Lung (tissue), 12 donors: ENCODE data around the gene MED20. TPM values are rescaled to one million over a fixed set of nuclear protein-coding genes. Genes with fewer than 3 reads are reported as not detected.

Experiments used
- ATAC-seq: fragments of 200-7000 bp; cut with Tn5 transposase; one replicate; pipeline ENCODE4 v1.9.1; 2020; ENCODE audit warnings: moderate number of reproducible peaks; ENCODE audit not compliant: insufficient read depth, low FRiP score
- DNase-seq, 3 donors: peaks; one replicate each; pipeline ENCODE4 v3.0.0-alpha.2; 2013 to 2017
- H3K27ac ChIP-seq, 2 donors: one replicate each; pipeline ENCODE4 v1.5.1; 2013; ENCODE audit warnings: mild to moderate bottlenecking in 2 of 2, moderate library complexity in 2 of 2, control low read depth in 1 of 2, inconsistent platforms in 1 of 2, low read depth in 1 of 2, low read length in 1 of 2
- H3K27me3 ChIP-seq, 3 donors: one replicate each; pipeline ENCODE4 v1.5.1; 2013; ENCODE audit warnings: low read length in 2 of 3; ENCODE audit not compliant: control insufficient read depth in 3 of 3, insufficient read depth in 3 of 3
- H3K36me3 ChIP-seq, 4 donors: one replicate each; pipeline ENCODE4 v1.5.1; 2013; ENCODE audit warnings: low read length in 4 of 4, mild to moderate bottlenecking in 1 of 4, moderate library complexity in 1 of 4; ENCODE audit not compliant: control insufficient read depth in 4 of 4, insufficient read depth in 4 of 4
- H3K4me1 ChIP-seq, 5 donors: one replicate each; pipeline ENCODE4 v1.5.1; 2013; ENCODE audit warnings: low read length in 5 of 5, mild to moderate bottlenecking in 2 of 5, moderate library complexity in 1 of 5; ENCODE audit not compliant: control insufficient read depth in 5 of 5, insufficient read depth in 5 of 5
- H3K4me3 ChIP-seq: one replicate; pipeline ENCODE4 v1.5.1; 2013; ENCODE audit warnings: mild to moderate bottlenecking, control low read depth, moderate library complexity
- H3K9ac ChIP-seq, 2 donors: one replicate each; pipeline ENCODE4 v1.5.1; 2013; ENCODE audit warnings: low read length in 2 of 2, control low read depth in 1 of 2; ENCODE audit not compliant: insufficient read depth in 1 of 2
- H3K9me3 ChIP-seq, 4 donors: one replicate each; pipeline ENCODE4 v1.5.1; 2013; ENCODE audit warnings: low read length in 3 of 4, mild to moderate bottlenecking in 1 of 4, moderate library complexity in 1 of 4; ENCODE audit not compliant: control insufficient read depth in 4 of 4, insufficient read depth in 3 of 4
- WGBS, 2 donors: extraction: QIAGEN DNeasy Blood & Tissue Kit; methylation state at CpG; one replicate each; pipeline ENCODE4 v1.1.7; 2013; 5-methylcytosine and 5-hydroxymethylcytosine counted together
- polyA plus RNA-seq, 2 donors: library from polyadenylated mRNA; stranded (reverse); fragments of 200-250 nt; gene quantifications; one replicate each; pipeline ENCODE4 v1.2.1, GENCODE V29; 2013
- total RNA-seq, 2 donors: library from RNA; depleted of rRNA in 1 of 2; stranded (reverse); fragments of >200 nt in 1 of 2; gene quantifications; one replicate each; pipeline ENCODE4 v1.2.1, GENCODE V29; 2014 to 2021
- TF ChIP-seq, protein P1 (sequence below): IDR thresholded peaks from 2 replicates; pipeline ENCODE4 v1.5.1; 2012; ENCODE audit warnings: mild to moderate bottlenecking; ENCODE audit errors: control extremely low read depth, extremely low read depth
- donor health status: control.
- donor health status: control.
- donor health status: Bipolar disorder and iron deficiency.
- donor health status: healthy.
- donor health status: DM: yes; HTN: yes; CAD: no.

Gene MED20
- total and polyA plus RNA-seq, 4 donors: 7.0 to 20.4 (median 15.2) TPM

DNA sequence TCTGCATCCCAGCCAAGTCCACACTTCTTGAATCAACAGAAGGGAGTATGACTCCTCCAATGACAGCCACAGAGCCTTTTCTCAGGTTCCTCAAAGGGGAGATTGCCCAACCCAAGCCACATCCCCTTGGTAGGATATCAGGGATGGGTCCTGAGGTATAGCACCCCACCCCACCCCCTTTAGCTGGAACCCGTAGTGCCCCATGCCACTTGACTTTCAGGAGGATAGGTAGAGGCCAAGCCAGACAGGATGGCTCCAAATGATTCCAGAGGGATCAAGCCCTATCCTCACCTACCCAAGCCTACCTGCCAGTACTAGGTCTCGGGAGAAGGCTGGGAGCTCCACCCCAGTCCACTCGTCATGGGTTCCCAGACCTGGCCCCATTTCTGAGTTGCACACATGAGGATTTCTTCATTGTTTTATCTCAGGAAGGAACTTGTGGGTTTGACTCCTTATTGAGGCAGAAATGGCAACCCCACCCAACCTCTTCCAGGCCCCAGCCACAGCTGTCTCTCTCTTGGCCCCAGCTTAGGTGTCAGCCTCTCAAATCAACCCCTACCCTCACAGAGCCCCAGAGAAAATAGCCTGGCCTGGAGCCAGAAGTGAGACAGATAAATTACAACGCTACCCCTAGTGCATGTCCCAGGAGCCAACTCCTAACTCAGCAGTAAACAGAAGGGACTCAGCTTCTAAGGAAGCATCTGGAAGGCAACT is 17.1 kb upstream of the MED20 start:
- WGBS, 2 donors: 14 to 26% methylated on average over 4 of the region's 4 CpGs
- Histone ChIP-seq H3K27ac (peak overlapping the region in 1 of 2 donors; percentile 81), H3K36me3 (peaks cover 5 to 29% (median 11%) of the 10 kb centered on the region in 4 donors), H3K4me3 (no peak overlapping the region), H3K27me3 (no peaks in the 10 kb centered on the region), H3K4me1 (peaks cover 17 to 37% (median 27%) of the 10 kb centered on the region in 5 donors), H3K9ac (no peak overlapping the region), H3K9me3 (no peaks in the 10 kb centered on the region)
- ATAC-seq (no peak), DNase-seq (peak in 2 of 3 donors; percentile 36 to 41)
- TF ChIP-seq, protein P1, sequence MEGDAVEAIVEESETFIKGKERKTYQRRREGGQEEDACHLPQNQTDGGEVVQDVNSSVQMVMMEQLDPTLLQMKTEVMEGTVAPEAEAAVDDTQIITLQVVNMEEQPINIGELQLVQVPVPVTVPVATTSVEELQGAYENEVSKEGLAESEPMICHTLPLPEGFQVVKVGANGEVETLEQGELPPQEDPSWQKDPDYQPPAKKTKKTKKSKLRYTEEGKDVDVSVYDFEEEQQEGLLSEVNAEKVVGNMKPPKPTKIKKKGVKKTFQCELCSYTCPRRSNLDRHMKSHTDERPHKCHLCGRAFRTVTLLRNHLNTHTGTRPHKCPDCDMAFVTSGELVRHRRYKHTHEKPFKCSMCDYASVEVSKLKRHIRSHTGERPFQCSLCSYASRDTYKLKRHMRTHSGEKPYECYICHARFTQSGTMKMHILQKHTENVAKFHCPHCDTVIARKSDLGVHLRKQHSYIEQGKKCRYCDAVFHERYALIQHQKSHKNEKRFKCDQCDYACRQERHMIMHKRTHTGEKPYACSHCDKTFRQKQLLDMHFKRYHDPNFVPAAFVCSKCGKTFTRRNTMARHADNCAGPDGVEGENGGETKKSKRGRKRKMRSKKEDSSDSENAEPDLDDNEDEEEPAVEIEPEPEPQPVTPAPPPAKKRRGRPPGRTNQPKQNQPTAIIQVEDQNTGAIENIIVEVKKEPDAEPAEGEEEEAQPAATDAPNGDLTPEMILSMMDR: no peak

- Histone ChIP-seq H3K9me3 (no peaks in the 10 kb centered on the region), H3K9ac (no peak overlapping the region), H3K36me3 (peaks cover 9 to 34% (median 16%) of the 10 kb centered on the region in 4 donors), H3K27me3 (no peaks in the 10 kb centered on the region), H3K4me3 (no peak overlapping the region), H3K4me1 (peaks cover 17 to 36% (median 27%) of the 10 kb centered on the region in 5 donors), H3K27ac (peak overlapping the region in 1 of 2 donors; percentile 81)
- WGBS, 2 donors: 44 to 77% methylated on average over 2 of the region's 2 CpGs
- TF ChIP-seq, protein P1: no peak
- DNase-seq: no peak
- ATAC-seq: no peak
Measured at GRCh38 chr6:41937472-41937860, 16.5 kb upstream of the MED20 start.

DNA sequence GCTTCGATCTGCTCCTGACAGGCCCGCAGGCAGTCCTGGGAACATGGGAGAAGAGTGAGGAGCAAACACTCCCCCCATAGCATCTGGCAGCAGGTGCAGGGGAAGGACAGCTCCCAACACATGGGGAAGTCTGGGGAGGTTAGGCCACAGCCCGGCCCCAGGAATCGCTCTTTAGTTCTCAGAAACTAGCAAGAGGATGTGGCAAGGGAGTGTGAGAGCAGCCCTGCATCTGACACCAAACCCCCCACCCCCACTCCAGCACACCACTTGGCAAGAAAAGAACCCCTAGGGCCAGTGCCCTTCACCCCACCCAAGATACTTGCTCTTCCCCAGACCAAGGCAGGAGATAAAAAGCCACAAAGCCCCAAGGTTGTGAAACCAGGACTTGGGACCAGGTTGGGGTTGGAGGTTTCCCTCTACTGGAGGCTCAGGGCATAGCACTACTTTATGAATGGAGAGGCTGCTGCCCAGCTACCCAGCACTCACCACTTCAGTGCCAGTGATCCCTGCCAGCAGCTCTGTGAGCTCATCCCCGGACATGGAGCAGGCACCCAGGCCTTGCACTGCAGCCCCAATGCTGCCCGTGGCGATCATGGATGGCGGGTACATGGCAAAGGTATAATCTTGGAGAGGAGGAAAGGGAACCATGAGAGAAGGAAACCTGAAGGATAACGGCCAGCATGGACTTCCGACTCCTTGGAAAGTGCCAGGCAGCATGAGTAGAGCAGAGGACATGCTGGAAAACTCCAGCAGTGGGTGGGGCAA is 15.3 kb upstream of the MED20 start:
- peak; percentile 46 to 70 (median 59) for DNase-seq
- ATAC-seq: peak; percentile 39
- no peaks in the 10 kb centered on the region for H3K9me3 ChIP-seq
- H3K4me3 ChIP-seq: no peak overlapping the region
- peaks cover 14 to 29% (median 23%) of the 10 kb centered on the region in 5 donors for H3K4me1 ChIP-seq
- H3K9ac ChIP-seq: no peak overlapping the region
- WGBS, 2 donors: 39 to 41% methylated on average over 10 of the region's 10 CpGs
- peak overlapping the region in 1 of 2 donors; percentile 64 for H3K27ac ChIP-seq
- peaks cover 16 to 45% (median 26%) of the 10 kb centered on the region in 4 donors for H3K36me3 ChIP-seq
- H3K27me3 ChIP-seq: no peaks in the 10 kb centered on the region
- TF ChIP-seq, protein P1: peak; percentile 56
